Keratinocyte (primary cell): ENCODE results near the gene CLIP4.

Experiments
- CTCF ChIP-seq, 3 experiments: IDR thresholded peaks in 1 of 3; conservative IDR thresholded peaks in 1 of 3; optimal IDR thresholded peaks in 1 of 3; 2 replicates in 2 of 3; 3 replicates in 1 of 3; pipeline versions ENCODE3 to v1.5.1; 2011; ENCODE audit warnings: low read length in 3 of 3, mild to moderate bottlenecking in 3 of 3, moderate library complexity in 2 of 3, control low read depth in 1 of 3, inconsistent platforms in 1 of 3; ENCODE audit not compliant: insufficient read depth in 2 of 3; ENCODE audit errors: extremely low read depth in 1 of 3
- EZH2 ChIP-seq: IDR thresholded peaks from one replicate; pipeline ENCODE4 v1.6.1; 2012; ENCODE audit warnings: inconsistent platforms, mild to moderate bottlenecking, low read length, moderate library complexity

GRCh38 chr2:29191817-29192216 is 76.6 kb downstream of the CLIP4 start:
- TF ChIP-seq EZH2 (no peak), CTCF (optimal IDR thresholded peaks at IDR 0.05 in 1 of 3, IDR thresholded peaks at IDR 0.05 in 1 of 3, conservative IDR thresholded peaks at IDR 0.05 in 1 of 3; ENCODE audit: extremely low read depth in 1 of 3, insufficient read depth in 2 of 3, low read length in 3 of 3) (no peak)
